Upper lobe of right lung (tissue), 1 donor: ENCODE measurements around the gene MIGA2. TPM values are rescaled to one million over a fixed set of nuclear protein-coding genes. Genes with fewer than 3 reads are reported as not detected.
A peak's percentile ranks its signal among the peaks of the same experiment; 100 is the strongest.

ENCODE experiments used
- ATAC-seq: fragments of 200-7000 bp; cut with Tn5 transposase; one replicate; pipeline ENCODE4 v1.9.1; 2020; ENCODE audit warnings: mild to moderate bottlenecking, moderate library complexity
- DNase-seq: peaks from one replicate; pipeline ENCODE4 v3.0.0-alpha.2; 2020
- H3K27ac ChIP-seq: fragments of 200-600 bp; one replicate; pipeline ENCODE4 v1.8.0; 2022
- H3K27me3 ChIP-seq: fragments of 200-600 bp; one replicate; pipeline ENCODE4 v1.8.0; 2022; ENCODE audit warnings: mild to moderate bottlenecking
- H3K36me3 ChIP-seq: fragments of 200-600 bp; one replicate; pipeline ENCODE4 v1.8.0; 2022
- H3K4me1 ChIP-seq: fragments of 200-600 bp; one replicate; pipeline ENCODE4 v1.8.0; 2022
- H3K4me3 ChIP-seq: fragments of 200-600 bp; one replicate; pipeline ENCODE4 v1.8.0; 2022; ENCODE audit warnings: mild to moderate bottlenecking
- H3K9me3 ChIP-seq: fragments of 200-600 bp; one replicate; pipeline ENCODE4 v1.8.0; 2022
- intact Hi-C: fragments of 100-400 bp; cut with DNase I; formaldehyde crosslinking; loops from one replicate; pipeline ENCODE4 v1.11.0; 2022
- total RNA-seq: library from RNA; stranded (reverse); fragmentation: NEBNext Ultra II Directional; extraction: Animal tissue kit (Norgen Biotek cat#: 25700); gene quantifications from one replicate; pipeline ENCODE4 v1.2.1, GENCODE V29; 2021
- TF ChIP-seq, protein P1 (sequence below): fragments of 200-600 bp; IDR thresholded peaks from one replicate; pipeline ENCODE4 v1.8.0; 2022; ENCODE audit warnings: antibody characterized with exemption
- donor health status: DM: no; HTN: yes; CAD: no; lungs with severe emphysema.

The MIGA2 gene
- total RNA-seq, 1 donor from 2014 or later, result 20.7 TPM

DNA sequence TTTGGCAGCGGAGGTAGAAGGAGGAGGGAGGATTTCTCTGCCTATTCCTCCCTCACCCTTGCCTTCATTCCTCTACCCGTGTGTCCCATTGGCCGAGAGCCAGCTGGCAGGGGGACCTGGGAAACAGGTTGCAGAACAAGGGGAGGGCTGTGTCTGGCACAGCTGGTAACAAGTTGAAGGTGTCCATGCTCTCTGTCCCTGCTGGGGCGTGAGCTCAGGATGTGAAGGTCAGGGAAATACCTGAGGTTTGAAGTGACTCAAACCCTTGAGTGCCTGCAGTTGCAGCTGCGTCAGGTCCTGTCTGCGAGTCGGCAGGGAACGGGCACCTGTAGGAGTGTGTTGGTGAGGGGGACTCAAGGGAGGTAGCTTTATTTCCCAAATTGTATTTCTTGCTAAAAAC, 16.2 kb downstream of the MIGA2 start:
- peaks cover 52% of the 10 kb centered on the region for H3K36me3 ChIP-seq
- peak; percentile 95 for ATAC-seq
- TF ChIP-seq, protein P1, sequence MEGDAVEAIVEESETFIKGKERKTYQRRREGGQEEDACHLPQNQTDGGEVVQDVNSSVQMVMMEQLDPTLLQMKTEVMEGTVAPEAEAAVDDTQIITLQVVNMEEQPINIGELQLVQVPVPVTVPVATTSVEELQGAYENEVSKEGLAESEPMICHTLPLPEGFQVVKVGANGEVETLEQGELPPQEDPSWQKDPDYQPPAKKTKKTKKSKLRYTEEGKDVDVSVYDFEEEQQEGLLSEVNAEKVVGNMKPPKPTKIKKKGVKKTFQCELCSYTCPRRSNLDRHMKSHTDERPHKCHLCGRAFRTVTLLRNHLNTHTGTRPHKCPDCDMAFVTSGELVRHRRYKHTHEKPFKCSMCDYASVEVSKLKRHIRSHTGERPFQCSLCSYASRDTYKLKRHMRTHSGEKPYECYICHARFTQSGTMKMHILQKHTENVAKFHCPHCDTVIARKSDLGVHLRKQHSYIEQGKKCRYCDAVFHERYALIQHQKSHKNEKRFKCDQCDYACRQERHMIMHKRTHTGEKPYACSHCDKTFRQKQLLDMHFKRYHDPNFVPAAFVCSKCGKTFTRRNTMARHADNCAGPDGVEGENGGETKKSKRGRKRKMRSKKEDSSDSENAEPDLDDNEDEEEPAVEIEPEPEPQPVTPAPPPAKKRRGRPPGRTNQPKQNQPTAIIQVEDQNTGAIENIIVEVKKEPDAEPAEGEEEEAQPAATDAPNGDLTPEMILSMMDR, result no peak

DNA sequence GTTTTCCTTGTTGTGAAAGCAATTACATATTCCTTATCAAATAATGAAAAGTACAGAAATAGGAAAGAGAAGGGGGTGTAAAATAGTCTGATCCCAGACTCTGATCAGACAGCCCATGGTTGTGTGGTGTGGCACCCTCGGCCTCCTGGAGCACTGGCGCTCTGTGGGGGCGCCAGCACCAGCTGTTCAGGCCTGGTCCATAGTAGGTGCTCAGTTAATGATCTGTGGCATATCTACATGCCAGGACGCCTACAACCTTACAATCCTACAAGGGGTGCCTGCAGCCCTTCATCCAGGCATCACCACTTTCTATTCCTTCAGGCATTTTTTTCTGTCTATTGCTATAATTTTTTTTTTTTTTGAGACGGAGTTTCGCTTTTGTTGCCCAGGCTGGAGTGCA, 16.6 kb downstream of the MIGA2 start:
- H3K9me3 ChIP-seq, result no peaks in the 10 kb centered on the region
- peaks cover 47% of the 10 kb centered on the region for H3K36me3 ChIP-seq
- peak overlapping the region; percentile 51 for H3K27ac ChIP-seq
- intact Hi-C loops, result no loop called here
- ATAC-seq (no peak), DNase-seq (no peak)
- H3K4me1 ChIP-seq, result peaks cover 2% of the 10 kb centered on the region
- TF ChIP-seq, protein P1, result no peak
- no peaks in the 10 kb centered on the region for H3K27me3 ChIP-seq
- H3K4me3 ChIP-seq, result no peak overlapping the region

More for the DNA sequence above, 16.2 kb downstream of the MIGA2 start:
- no peaks in the 10 kb centered on the region for H3K9me3 ChIP-seq
- no peak overlapping the region for H3K4me3 ChIP-seq
- peak; percentile 93 for DNase-seq
- peak overlapping the region; percentile 51 for H3K27ac ChIP-seq
- H3K4me1 ChIP-seq, result no peaks in the 10 kb centered on the region
- H3K27me3 ChIP-seq, result no peaks in the 10 kb centered on the region
- intact Hi-C loops, result no loop called here

DNA sequence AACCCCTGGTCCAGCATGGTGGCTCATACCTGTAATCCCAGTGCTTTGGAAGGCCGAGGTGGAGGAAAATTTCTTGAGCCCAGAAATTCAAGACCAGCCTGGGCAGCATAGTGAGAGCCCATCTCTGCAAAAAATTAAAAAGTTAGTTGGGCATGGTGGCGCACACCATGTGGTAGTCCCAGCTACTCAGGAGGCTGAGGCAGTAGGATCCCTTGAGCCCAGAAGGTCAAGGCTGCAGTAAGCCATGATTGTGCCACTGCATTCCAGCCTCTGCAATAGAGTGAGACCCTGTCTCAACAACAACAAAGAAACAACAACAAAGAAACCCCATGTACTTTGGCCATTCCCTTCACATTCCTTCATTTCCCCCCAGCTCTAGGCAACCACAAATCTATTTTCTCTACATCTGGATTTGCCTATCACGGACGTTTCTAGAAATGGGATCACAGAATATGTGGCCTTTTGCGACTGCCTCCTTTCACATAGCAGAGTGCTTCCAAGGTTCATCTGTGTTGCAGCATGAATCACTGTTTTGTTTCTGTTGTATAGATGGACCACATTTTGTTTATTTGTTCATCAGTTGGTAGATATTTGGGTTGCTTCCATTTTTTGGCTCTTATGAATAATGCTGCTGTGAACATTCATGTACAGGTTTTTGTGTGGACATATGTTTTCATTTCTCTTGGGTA, 17.9 kb downstream of the MIGA2 start:
- Histone ChIP-seq H3K36me3 (peaks cover 43% of the 10 kb centered on the region), H3K9me3 (no peaks in the 10 kb centered on the region), H3K4me3 (no peak overlapping the region), H3K27ac (no peak overlapping the region), H3K4me1 (peaks cover 3% of the 10 kb centered on the region), H3K27me3 (no peaks in the 10 kb centered on the region)
- TF ChIP-seq, protein P1, result no peak
- ATAC-seq (no peak), DNase-seq (no peak)
- intact Hi-C loops, result no loop called here

DNA sequence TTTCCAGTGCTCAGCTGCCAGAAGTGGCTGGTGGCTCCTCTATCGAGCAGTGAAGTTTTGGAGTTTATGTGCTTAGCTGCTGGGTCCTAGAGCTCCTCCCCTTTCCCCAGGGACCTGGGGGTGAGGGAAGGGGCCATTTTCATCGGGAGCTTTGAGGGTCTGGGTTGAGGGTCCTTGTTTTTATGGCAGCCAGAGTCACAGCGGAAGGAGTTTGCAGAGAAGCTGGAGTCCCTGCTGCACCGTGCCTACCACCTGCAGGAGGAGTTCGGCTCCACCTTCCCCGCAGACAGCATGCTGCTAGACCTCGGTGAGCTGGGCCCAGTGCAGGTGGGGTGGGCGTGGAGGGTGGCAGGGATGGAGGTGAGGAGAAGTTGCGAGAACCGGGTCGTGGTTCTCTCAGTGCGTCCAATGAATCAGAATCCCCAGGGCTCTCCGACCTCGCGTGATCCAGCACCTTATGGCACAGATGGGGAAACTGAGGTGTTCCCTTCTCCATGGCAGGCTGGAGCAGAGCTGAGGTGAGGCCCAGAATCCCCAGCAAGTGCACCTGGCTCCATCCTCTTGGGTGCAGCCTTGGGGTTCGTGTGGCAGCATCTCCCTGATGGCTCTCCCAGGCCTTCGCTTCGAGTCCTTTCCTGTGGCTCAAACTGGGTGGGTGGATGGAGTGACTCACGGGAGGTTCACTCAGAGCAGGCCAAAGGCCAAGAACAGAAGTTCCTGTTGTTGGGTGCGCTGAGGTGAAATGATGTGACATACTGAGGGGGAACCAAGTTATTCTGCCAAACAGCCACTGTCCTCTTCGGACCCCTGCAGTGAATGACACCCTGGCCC, 22.8 kb downstream of the MIGA2 start:
- intact Hi-C loops, result no loop called here
- no peak overlapping the region for H3K4me3 ChIP-seq
- TF ChIP-seq, protein P1, result no peak

DNA sequence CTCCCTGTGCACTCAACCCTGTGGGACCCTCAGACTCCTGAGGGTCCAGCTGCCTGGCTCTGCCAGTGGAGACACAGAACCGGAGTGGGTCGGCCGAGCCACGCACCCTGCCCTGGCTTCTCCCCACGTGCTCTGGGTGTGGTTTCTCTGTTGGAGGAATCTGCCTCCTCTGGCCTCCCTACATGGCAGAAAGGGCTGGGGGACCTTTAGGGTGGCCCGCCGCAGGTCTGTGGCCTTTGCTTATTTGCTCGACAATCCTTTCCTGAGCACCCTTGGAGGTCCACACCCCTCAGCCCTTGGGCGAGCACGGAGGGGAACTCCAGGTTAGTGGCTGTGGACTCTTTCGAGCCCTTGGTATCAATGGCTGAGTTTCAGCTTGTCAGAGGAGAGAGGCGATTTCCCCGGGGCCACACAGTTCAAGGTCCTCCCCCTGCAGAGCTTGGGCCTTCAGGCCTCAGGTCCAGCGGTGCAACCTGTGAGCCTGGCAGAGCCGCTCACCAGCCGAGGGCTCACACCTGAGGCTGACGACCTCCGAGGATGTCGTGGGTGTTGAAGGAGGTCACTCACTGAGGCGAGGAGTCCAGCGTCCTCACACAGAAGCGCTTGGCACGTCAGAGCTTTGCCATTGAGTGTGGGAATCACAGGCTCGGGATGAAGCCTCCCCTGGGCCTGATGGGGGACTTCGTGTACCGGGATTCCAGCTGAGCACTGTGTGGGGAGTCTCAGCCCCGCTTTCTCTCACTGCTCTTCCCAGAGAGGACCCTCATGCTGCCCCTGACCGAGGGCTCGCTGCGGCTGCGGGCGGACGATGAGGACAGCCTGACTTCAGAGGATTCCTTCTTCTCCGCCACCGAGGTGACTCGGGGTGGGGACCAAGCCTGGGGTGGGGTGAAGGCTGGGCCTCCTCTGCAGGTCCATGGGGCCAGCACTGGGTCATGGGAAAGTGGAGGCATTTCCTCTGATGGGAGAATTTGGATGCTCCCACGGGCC, 23.7 kb downstream of the MIGA2 start:
- H3K27ac ChIP-seq, result no peak overlapping the region
- H3K4me3 ChIP-seq, result no peak overlapping the region
- no peaks in the 10 kb centered on the region for H3K27me3 ChIP-seq
- ATAC-seq (no peak), DNase-seq (no peak)
- peaks cover 61% of the 10 kb centered on the region for H3K36me3 ChIP-seq
- peaks cover 3% of the 10 kb centered on the region for H3K4me1 ChIP-seq
- TF ChIP-seq, protein P1, result no peak
- intact Hi-C loops, result no loop called here
- no peaks in the 10 kb centered on the region for H3K9me3 ChIP-seq

More for the DNA sequence above, 22.8 kb downstream of the MIGA2 start:
- Histone ChIP-seq H3K4me1 (peaks cover 3% of the 10 kb centered on the region), H3K36me3 (peaks cover 60% of the 10 kb centered on the region), H3K27ac (no peak overlapping the region), H3K9me3 (no peaks in the 10 kb centered on the region), H3K27me3 (no peaks in the 10 kb centered on the region)
- DNase-seq (no peak), ATAC-seq (peak; percentile 77)
